Astrocyte (in vitro differentiated cells and primary cell): Measurements from ENCODE around the gene PRR5L.

Experiments used
- EZH2 ChIP-seq: IDR thresholded peaks from 2 replicates; pipeline ENCODE4 v1.6.1; 2012; ENCODE audit warnings: mild to moderate bottlenecking, low read length, inconsistent platforms; ENCODE audit not compliant: insufficient read depth
- TF ChIP-seq, protein P1 (sequence below): IDR thresholded peaks from 2 replicates; pipeline ENCODE4 v1.5.1; 2011; ENCODE audit warnings: low read depth, mild to moderate bottlenecking, inconsistent platforms, low read length, moderate library complexity; ENCODE audit not compliant: insufficient read depth

- TF ChIP-seq, protein P1, sequence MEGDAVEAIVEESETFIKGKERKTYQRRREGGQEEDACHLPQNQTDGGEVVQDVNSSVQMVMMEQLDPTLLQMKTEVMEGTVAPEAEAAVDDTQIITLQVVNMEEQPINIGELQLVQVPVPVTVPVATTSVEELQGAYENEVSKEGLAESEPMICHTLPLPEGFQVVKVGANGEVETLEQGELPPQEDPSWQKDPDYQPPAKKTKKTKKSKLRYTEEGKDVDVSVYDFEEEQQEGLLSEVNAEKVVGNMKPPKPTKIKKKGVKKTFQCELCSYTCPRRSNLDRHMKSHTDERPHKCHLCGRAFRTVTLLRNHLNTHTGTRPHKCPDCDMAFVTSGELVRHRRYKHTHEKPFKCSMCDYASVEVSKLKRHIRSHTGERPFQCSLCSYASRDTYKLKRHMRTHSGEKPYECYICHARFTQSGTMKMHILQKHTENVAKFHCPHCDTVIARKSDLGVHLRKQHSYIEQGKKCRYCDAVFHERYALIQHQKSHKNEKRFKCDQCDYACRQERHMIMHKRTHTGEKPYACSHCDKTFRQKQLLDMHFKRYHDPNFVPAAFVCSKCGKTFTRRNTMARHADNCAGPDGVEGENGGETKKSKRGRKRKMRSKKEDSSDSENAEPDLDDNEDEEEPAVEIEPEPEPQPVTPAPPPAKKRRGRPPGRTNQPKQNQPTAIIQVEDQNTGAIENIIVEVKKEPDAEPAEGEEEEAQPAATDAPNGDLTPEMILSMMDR: no peak
- no peak for TF ChIP-seq EZH2
Measured at GRCh38 chr11:36425561-36426081, 129.5 kb downstream of the PRR5L start.
